ENCODE measurements around the gene ZFHX3.

The ZFHX3 gene

DNA sequence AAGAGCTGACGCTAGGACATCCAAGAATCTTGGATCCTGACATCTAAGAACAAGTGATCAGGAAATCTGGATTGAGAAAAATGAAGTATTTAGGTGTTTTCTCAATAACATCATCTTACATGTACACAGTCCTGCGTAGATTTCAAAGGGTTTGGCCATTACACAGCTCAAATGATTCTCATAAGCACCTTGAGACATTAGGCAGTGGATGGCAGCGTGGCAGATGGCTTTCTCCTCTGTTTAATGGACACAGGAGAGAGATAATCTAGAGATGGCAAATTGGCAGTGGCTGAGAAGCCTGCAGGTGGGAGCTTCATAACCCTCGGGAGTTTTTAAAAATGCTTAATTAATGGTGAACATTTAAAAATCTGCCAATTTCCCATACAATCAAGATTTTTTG lies 137.5 kb downstream of the ZFHX3 start:
- no peak for TF ChIP-seq CTCF (conservative IDR thresholded peaks at IDR 0.05; ENCODE audit: low read depth, low read length)
- DNase-seq (ENCODE audit: low read depth): no peak
- no peak overlapping the region for H3K4me3 ChIP-seq (ENCODE audit: low read length)

DNA sequence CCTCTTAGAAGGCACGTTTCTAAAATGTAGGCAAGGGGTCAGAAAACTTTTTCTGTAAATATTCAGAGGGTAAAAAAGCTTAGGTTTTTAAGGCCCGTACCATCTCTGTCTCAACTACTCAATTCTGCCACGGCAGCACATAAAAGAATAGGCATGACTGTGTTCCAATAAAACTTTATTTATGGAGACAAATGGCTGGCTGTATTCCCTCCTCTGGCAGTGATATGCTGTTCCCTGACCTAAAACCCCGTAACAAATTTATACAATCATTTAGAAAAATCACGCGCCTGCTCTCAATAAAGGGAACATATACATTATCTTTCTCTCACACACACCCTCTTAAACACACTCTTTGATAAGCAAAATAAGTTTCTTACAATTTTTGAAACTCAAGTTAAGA lies 138.7 kb downstream of the ZFHX3 start:
- no peak for TF ChIP-seq CTCF (conservative IDR thresholded peaks at IDR 0.05; ENCODE audit: low read depth, low read length)
- no peak for DNase-seq (ENCODE audit: low read depth)
- H3K4me3 ChIP-seq (ENCODE audit: low read length): no peak overlapping the region

- DNase-seq (ENCODE audit: low read depth): no peak
Measured at GRCh38 chr16:72908362-72909167, 139.4 kb downstream of the ZFHX3 start.

DNA sequence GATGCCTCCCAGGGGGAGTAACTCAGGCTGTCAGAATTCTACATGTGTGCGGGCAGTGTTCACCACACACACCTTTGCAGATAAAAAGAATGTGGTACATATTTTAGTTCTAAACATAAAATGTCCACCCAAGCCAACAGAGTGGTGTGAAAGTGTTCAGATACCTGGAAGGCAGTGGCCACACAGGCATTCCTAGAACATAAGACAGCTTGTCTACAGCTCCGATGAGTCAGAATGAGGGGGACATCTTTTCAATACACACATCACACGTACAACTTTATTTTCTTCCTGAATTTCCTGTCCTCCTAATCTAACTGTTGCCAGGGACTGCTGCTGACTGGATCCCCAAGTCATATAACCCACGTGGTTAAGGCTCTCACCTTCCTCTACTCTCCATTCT lies 142.3 kb downstream of the ZFHX3 start:
- DNase-seq (ENCODE audit: low read depth): no peak
- TF ChIP-seq CTCF (conservative IDR thresholded peaks at IDR 0.05; ENCODE audit: low read depth, low read length): no peak

More at GRCh38 chr16:72908362-72909167, 139.4 kb downstream of the ZFHX3 start:
- TF ChIP-seq CTCF (conservative IDR thresholded peaks at IDR 0.05; ENCODE audit: low read depth, low read length): no peak
- H3K4me3 ChIP-seq (ENCODE audit: low read length): no peak overlapping the region

DNA sequence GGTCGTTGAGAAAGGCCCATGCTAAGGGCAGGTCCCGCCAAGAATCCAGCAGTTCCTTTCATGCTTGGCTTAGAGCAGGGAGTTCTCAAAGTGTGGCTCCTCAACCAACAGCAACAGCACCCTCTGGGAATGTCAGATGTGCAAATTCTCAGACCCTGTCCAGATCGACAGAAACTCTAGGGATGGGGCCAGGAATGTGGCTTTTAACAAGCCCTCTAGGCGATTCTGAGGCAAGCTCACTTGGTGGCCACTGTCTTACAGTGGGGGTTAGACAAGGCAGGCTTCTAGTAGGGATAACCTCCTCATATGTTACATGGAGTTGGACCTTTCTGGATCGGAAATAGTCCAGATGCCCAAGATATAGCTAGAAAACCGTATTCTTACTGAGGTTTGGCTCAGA lies 144.8 kb downstream of the ZFHX3 start:
- DNase-seq (ENCODE audit: low read depth): no peak
- no peak overlapping the region for H3K4me3 ChIP-seq (ENCODE audit: low read length)
- TF ChIP-seq CTCF (conservative IDR thresholded peaks at IDR 0.05; ENCODE audit: low read depth, low read length): no peak

More for the DNA sequence above, 142.3 kb downstream of the ZFHX3 start:
- no peak overlapping the region for H3K4me3 ChIP-seq (ENCODE audit: low read length)

- no peak for TF ChIP-seq CTCF (conservative IDR thresholded peaks at IDR 0.05; ENCODE audit: low read depth, low read length)
Measured at GRCh38 chr16:72902206-72902605, 145.7 kb downstream of the ZFHX3 start.

DNA sequence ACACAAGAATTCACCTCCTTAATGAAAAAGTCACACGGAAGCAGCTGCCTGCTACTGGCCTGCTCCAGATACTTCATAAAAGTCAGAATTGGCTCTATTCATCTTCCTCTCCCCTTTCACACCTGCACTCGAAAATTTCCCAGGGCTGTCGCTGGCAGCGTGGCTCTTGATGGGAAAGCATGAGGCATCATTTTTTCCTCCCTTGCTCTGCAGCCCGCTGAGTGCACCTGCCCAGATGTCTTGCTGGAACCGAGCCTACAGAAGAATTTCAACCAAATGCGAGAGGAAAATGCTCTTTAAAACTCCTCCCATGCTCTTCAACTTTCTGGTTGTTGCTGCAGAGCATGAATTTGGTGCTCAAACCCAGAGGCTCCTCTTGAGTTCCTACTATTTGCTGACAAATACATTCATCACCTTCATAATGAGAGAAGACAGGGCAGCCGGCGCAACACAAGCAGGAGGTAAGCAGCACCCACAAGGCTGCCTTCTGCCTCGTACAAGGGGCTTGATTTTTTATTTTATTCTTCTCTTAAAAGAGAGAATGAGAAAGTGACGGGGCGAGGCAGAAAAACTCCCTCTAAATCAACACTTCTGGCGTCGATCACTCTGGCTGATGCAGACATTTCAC lies 146.8 kb downstream of the ZFHX3 start:
- no peak overlapping the region for H3K4me3 ChIP-seq (ENCODE audit: low read length)
- TF ChIP-seq CTCF (conservative IDR thresholded peaks at IDR 0.05; ENCODE audit: low read depth, low read length): no peak

More at GRCh38 chr16:72902206-72902605, 145.7 kb downstream of the ZFHX3 start:
- no peak for DNase-seq (ENCODE audit: low read depth)
- H3K4me3 ChIP-seq (ENCODE audit: low read length): no peak overlapping the region

More for the DNA sequence above, 146.8 kb downstream of the ZFHX3 start:
- DNase-seq (ENCODE audit: low read depth): no peak
